Activated CD4-positive, alpha-beta T cell treated with anti-CD3 and anti-CD28 coated beads, Interleukin-2, amount 10 ng/mL, durations not matched to agents 7 days and 5 days (primary cell): ENCODE measurements around the gene SPIRE2. TPM values are rescaled to one million over a fixed set of nuclear protein-coding genes. Genes with fewer than 3 reads are reported as not detected.

Source experiments
- CTCF ChIA-PET: fragments of 350-600 bp; sonication (Branson Sonifier 250); formaldehyde crosslinking; loops from one replicate; lab custom pipeline; 2021; ENCODE audit warnings: antibody characterized with exemption; lab: Charles Lee
- POLR2A ChIA-PET: fragments of 350-600 bp; sonication (Branson Sonifier 250); formaldehyde crosslinking; loops from one replicate; lab custom pipeline; 2021; ENCODE audit warnings: antibody characterized with exemption; lab: Charles Lee
- DNase-seq: peaks from one replicate; pipeline ENCODE4 v3.0.0-alpha.2; 2020
- H3K27ac Mint-ChIP-seq: one replicate; pipeline ENCODE4 v1.8.0; 2021; ENCODE audit warnings: mild to moderate bottlenecking, moderate library complexity, mixed read lengths
- H3K27me3 Mint-ChIP-seq: one replicate; pipeline ENCODE4 v1.8.0; 2021; ENCODE audit warnings: mixed read lengths
- H3K36me3 Mint-ChIP-seq: one replicate; pipeline ENCODE4 v1.8.0; 2021; ENCODE audit warnings: low read depth, mixed read lengths
- H3K4me1 Mint-ChIP-seq: one replicate; pipeline ENCODE4 v1.8.0; 2021; ENCODE audit warnings: mixed read lengths
- H3K4me3 Mint-ChIP-seq: one replicate; pipeline ENCODE4 v1.8.0; 2021; ENCODE audit warnings: mild to moderate bottlenecking, moderate library complexity, mixed read lengths
- H3K9me3 Mint-ChIP-seq: one replicate; pipeline ENCODE4 v1.8.0; 2021; ENCODE audit warnings: mixed read lengths
- total RNA-seq, 2 experiments: library from RNA; stranded (reverse); gene quantifications; one replicate each; pipeline ENCODE4 v1.2.3, GENCODE V29; 2021

Gene SPIRE2
- total RNA-seq, 2 experiments from 2014 or later = 1.1 to 1.8 TPM

- CTCF ChIA-PET = interaction anchor here (0.6 to 2.3 kb wide), 4 partner anchors 18 to 324 kb away, joined by 3 to 7 read pairs (median 4); no protein-coding TSS in a partner anchor
- H3K27ac Mint-ChIP-seq = peak overlapping the region; percentile 25
- peaks cover 46% of the 10 kb centered on the region for H3K36me3 Mint-ChIP-seq
- no peak overlapping the region for H3K4me3 Mint-ChIP-seq
- peaks cover 5% of the 10 kb centered on the region for H3K4me1 Mint-ChIP-seq
- DNase-seq = no peak
- no peaks in the 10 kb centered on the region for H3K9me3 Mint-ChIP-seq
- no peaks in the 10 kb centered on the region for H3K27me3 Mint-ChIP-seq
- POLR2A ChIA-PET = no interaction called here
These were observed 53.1 kb downstream of the SPIRE2 start for GRCh38 chr16:89881368-89881730.

DNA sequence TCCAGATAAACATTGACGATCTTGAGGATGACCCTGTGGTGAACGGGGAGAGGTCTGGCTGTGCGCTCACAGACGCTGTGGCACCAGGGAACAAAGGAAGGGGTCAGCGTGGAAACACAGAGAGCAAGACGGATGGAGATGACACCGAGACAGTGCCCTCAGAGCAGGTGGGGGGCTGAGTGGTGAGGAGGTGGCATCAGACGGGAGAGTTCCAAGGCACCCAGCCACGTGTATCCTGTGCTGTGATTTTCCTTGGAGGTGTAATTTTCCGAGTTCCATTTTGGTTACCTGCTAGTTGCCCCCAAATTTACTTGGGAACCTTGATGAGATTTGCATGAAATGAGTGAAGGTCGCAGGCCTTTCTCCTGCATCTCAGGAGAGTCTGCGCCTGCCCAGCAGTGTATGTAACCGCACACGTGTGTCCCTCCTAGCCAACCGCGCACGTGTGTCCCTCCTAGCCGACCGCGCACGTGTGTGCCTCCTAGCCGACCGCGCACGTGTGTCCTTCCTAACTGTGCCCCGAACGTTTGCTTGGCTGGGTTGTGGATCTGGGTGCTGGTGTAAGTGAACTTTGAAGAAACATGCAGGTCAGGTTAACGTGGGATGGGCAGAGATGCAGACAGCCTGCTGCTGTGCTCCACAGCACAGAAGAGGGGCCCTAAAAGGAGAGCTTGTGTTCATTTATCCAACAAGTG, 55.2 kb downstream of the SPIRE2 start:
- POLR2A ChIA-PET = no interaction called here
- no peaks in the 10 kb centered on the region for H3K27me3 Mint-ChIP-seq
- peaks cover 8% of the 10 kb centered on the region for H3K4me1 Mint-ChIP-seq
- peaks cover 45% of the 10 kb centered on the region for H3K36me3 Mint-ChIP-seq
- DNase-seq = no peak
- CTCF ChIA-PET = no interaction called here
- no peak overlapping the region for H3K27ac Mint-ChIP-seq
- no peak overlapping the region for H3K4me3 Mint-ChIP-seq
- no peaks in the 10 kb centered on the region for H3K9me3 Mint-ChIP-seq

DNA sequence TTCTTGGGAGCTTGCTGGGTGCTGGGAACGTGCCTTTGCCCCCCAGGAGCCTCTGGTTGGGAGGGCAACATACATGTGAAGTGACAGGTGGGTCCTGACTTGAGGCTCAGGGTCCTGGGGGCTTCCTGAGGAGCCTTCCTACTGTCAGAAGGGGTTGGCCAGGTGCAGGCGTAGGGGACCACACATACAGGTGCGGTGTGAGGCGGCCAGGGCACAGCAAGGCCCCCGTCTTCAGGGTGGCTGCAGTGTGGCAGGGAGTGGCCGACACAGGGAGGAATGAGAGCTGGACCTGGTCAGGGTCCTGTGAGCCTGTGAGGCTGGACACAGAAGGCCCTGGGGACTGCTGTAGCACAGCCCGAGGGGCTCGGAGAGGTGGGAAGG, 55.8 kb downstream of the SPIRE2 start:
- H3K9me3 Mint-ChIP-seq = no peaks in the 10 kb centered on the region
- H3K27ac Mint-ChIP-seq = peak overlapping the region; percentile 72
- POLR2A ChIA-PET = no interaction called here
- no peaks in the 10 kb centered on the region for H3K27me3 Mint-ChIP-seq
- H3K4me3 Mint-ChIP-seq = no peak overlapping the region
- peaks cover 43% of the 10 kb centered on the region for H3K36me3 Mint-ChIP-seq
- no peak for DNase-seq
- CTCF ChIA-PET = no interaction called here
- H3K4me1 Mint-ChIP-seq = peaks cover 8% of the 10 kb centered on the region

- POLR2A ChIA-PET = interaction anchor here (0.6 kb wide), 1 partner anchor 41 kb away, joined by 3 read pairs; no protein-coding TSS in a partner anchor
- DNase-seq = no peak
- H3K4me3 Mint-ChIP-seq = no peak overlapping the region
- CTCF ChIA-PET = interaction anchor here (1.1 kb wide), 1 partner anchor 23 kb away, joined by 6 read pairs; no protein-coding TSS in a partner anchor
- no peaks in the 10 kb centered on the region for H3K9me3 Mint-ChIP-seq
- no peaks in the 10 kb centered on the region for H3K27me3 Mint-ChIP-seq
- peaks cover 48% of the 10 kb centered on the region for H3K36me3 Mint-ChIP-seq
- peaks cover 16% of the 10 kb centered on the region for H3K4me1 Mint-ChIP-seq
- H3K27ac Mint-ChIP-seq = no peak overlapping the region
These were observed 59.0 kb downstream of the SPIRE2 start for GRCh38 chr16:89887243-89887642.

- H3K27ac Mint-ChIP-seq = no peak overlapping the region
- peaks cover 43% of the 10 kb centered on the region for H3K36me3 Mint-ChIP-seq
- peak; percentile 24 for DNase-seq
- H3K9me3 Mint-ChIP-seq = no peaks in the 10 kb centered on the region
- ChIA-PET POLR2A (no interaction called here), CTCF (interaction anchor here (1.5 kb wide), 1 partner anchor 14 kb away, joined by 3 read pairs; no protein-coding TSS in a partner anchor)
- no peak overlapping the region for H3K4me3 Mint-ChIP-seq
- no peaks in the 10 kb centered on the region for H3K27me3 Mint-ChIP-seq
- peaks cover 16% of the 10 kb centered on the region for H3K4me1 Mint-ChIP-seq
These were observed 61.9 kb downstream of the SPIRE2 start for GRCh38 chr16:89890200-89890599.

GRCh38 chr16:89890886-89891657, 62.8 kb downstream of the SPIRE2 start:
- Mint-ChIP-seq H3K9me3 (no peaks in the 10 kb centered on the region), H3K4me3 (no peak overlapping the region), H3K36me3 (peaks cover 44% of the 10 kb centered on the region), H3K4me1 (peaks cover 16% of the 10 kb centered on the region), H3K27ac (no peak overlapping the region), H3K27me3 (no peaks in the 10 kb centered on the region)
- ChIA-PET POLR2A (no interaction called here), CTCF (interaction anchor here (1.1 to 1.5 kb wide), 2 partner anchors 13 to 20 kb away, joined by 3 read pairs; no protein-coding TSS in a partner anchor)
- DNase-seq = no peak

DNA sequence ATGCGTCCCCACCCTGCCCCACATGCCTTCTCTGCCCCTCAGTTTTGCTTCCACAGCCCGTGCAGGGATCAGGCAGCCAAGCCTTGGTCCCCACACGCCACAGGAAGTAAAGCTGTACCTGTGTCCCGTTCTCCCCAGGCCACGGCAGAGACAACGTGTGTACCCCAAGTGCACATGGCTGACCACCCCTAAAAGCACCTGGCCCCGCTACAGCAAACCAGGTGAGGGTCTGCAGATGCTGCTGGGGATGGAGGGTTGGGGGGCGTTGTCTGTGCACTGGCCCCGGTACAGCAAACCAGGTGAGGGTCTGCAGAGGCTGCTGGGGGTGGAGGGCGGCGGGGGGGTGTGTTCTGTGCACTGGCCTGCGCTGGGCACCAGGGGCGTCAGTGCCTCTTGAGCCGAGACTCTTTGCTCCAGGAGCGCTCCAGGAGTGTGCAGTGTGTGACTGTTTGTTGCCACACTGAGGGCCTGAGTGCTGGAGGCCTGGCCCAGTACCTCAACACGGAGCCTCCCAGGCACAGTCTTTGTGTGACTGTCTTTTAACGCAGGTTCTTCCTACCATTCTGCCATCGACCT, 63.9 kb downstream of the SPIRE2 start:
- no peaks in the 10 kb centered on the region for H3K9me3 Mint-ChIP-seq

DNA sequence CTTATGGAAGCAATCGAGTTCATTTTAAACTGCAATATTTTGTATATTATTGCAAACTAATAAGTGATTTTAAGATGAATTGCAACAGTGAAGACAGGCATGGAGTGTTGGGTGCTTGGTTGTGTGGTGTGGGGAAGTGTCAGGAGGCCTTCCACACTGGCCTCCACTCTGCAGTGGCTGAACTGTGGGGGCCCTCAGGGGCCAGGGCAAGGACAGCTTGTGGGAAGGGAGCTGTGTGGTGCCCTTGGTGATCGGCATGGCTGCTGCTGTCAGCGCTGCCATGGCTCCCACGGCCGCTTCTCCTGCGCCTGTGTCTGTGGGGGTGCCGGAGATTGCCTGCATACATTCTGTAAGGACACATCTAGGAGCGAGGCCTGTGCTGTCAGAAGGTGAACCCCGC, 64.4 kb downstream of the SPIRE2 start:
- no peak for DNase-seq
- Mint-ChIP-seq H3K4me1 (peaks cover 14% of the 10 kb centered on the region), H3K27ac (no peak overlapping the region), H3K36me3 (peaks cover 37% of the 10 kb centered on the region), H3K27me3 (no peaks in the 10 kb centered on the region), H3K9me3 (no peaks in the 10 kb centered on the region), H3K4me3 (no peak overlapping the region)
- CTCF ChIA-PET = no interaction called here
- POLR2A ChIA-PET = no interaction called here

More for the DNA sequence above, 63.9 kb downstream of the SPIRE2 start:
- POLR2A ChIA-PET = no interaction called here
- H3K36me3 Mint-ChIP-seq = peaks cover 42% of the 10 kb centered on the region
- no peaks in the 10 kb centered on the region for H3K27me3 Mint-ChIP-seq
- peaks cover 16% of the 10 kb centered on the region for H3K4me1 Mint-ChIP-seq
- H3K27ac Mint-ChIP-seq = no peak overlapping the region
- H3K4me3 Mint-ChIP-seq = no peak overlapping the region
- CTCF ChIA-PET = no interaction called here
- no peak for DNase-seq

GRCh38 chr16:89893642-89894548, 65.6 kb downstream of the SPIRE2 start:
- no peak overlapping the region for H3K4me3 Mint-ChIP-seq
- H3K27ac Mint-ChIP-seq = no peak overlapping the region
- H3K27me3 Mint-ChIP-seq = no peaks in the 10 kb centered on the region
- CTCF ChIA-PET = interaction anchor here (1.5 kb wide), 1 partner anchor 13 kb away, joined by 3 read pairs; no protein-coding TSS in a partner anchor
- POLR2A ChIA-PET = no interaction called here
- peaks cover 37% of the 10 kb centered on the region for H3K36me3 Mint-ChIP-seq
- peaks cover 13% of the 10 kb centered on the region for H3K4me1 Mint-ChIP-seq
- H3K9me3 Mint-ChIP-seq = no peaks in the 10 kb centered on the region
- DNase-seq = no peak

DNA sequence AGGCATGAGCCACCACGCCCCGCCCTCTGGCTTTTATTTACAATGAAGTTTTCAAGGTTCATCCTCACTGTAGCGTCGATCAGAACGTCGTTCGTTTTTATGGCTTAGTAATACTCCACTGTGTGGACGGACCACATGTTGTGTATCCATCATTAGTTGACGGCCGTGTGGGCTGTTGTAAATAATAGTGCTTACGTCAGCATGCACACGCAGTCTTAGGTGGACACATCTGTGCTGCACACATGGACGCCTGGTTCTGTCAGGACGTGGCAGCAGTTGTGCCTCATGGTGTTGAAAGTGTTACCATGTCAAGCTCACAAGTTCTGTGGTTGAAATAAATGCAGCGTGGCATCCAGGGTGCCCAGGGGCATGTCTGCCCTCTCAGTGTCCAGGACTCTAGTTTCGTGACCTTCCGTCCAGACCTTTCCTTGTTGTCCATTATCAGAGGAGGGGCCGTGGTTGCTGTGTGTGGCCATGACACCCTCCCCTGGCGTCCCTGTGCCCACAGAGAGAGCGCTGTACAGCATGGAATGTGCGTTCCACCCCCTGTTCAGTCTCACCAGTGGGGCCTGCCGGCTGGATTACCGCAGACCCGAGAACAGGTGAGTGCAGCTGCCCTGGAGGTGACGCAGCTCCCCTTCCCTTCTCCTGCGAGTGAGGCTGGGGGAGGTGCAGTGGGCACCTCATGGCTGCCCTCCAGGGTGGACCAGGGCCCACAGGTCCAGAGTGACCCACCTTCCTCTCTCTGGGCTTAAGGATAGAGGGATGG, 67.4 kb downstream of the SPIRE2 start:
- peaks cover 3% of the 10 kb centered on the region for H3K4me1 Mint-ChIP-seq
- H3K27me3 Mint-ChIP-seq = no peaks in the 10 kb centered on the region
- no peak overlapping the region for H3K4me3 Mint-ChIP-seq
- ChIA-PET POLR2A (no interaction called here), CTCF (interaction anchor here (1.4 kb wide), 1 partner anchor 15 kb away, joined by 4 read pairs; no protein-coding TSS in a partner anchor)
- H3K36me3 Mint-ChIP-seq = peaks cover 37% of the 10 kb centered on the region
- DNase-seq = no peak
- no peaks in the 10 kb centered on the region for H3K9me3 Mint-ChIP-seq
- H3K27ac Mint-ChIP-seq = no peak overlapping the region

- Mint-ChIP-seq H3K9me3 (no peaks in the 10 kb centered on the region), H3K36me3 (peaks cover 33% of the 10 kb centered on the region), H3K27ac (no peak overlapping the region), H3K4me3 (no peak overlapping the region), H3K4me1 (no peaks in the 10 kb centered on the region), H3K27me3 (no peaks in the 10 kb centered on the region)
- CTCF ChIA-PET = interaction anchor here (0.7 to 1.0 kb wide), 4 partner anchors 11 to 24 kb away, joined by 3 to 7 read pairs (median 3); partner anchors contain the start of gene TCF25
- POLR2A ChIA-PET = no interaction called here
- no peak for DNase-seq
These were observed 68.9 kb downstream of the SPIRE2 start for GRCh38 chr16:89897204-89897603.
